Measurements from ENCODE around the gene RING1.

Gene RING1

GRCh38 chr6:33208091-33208967 lies at the start of gene RING1:
RING1 (plus strand) TSS chr6:33208500; CDS start chr6:33208823, 323 bp downstream.
- H3K36me3 ChIP-seq (ENCODE audit: control insufficient read depth in 1 of 2, insufficient read depth in 2 of 2, low read length in 2 of 2): peaks cover 20 to 25% of the 10 kb centered on the region in 2 donors

GRCh38 chr6:33160096-33160495 lies 48.2 kb upstream of the RING1 start:
- no peak overlapping the region for H3K27ac ChIP-seq (ENCODE audit: low read length)
- peaks cover 0 to 8% of the 10 kb centered on the region in 2 donors for H3K4me1 ChIP-seq (ENCODE audit: control insufficient read depth in 1 of 2, insufficient read depth in 2 of 2, low read length in 2 of 2)

More at GRCh38 chr6:33208091-33208967, at the start of gene RING1:
- Histone ChIP-seq H3K27me3 (ENCODE audit: low read depth, low read length) (no peaks in the 10 kb centered on the region), H3K4me3 (ENCODE audit: low read depth in 1 of 2, low read length in 2 of 2) (peak within 1 kb of the TSS; percentile 69 to 86), H3K27ac (ENCODE audit: low read length) (peak within 1 kb of the TSS; percentile 93), H3K4me1 (ENCODE audit: control insufficient read depth in 1 of 2, insufficient read depth in 2 of 2, low read length in 2 of 2) (peaks cover 7 to 38% of the 10 kb centered on the region in 2 donors), H3K9me3 (ENCODE audit: control insufficient read depth in 1 of 2, low read length in 2 of 2) (no peaks in the 10 kb centered on the region)

GRCh38 chr6:33160728-33161344 lies 47.5 kb upstream of the RING1 start:
- no peaks in the 10 kb centered on the region for H3K27me3 ChIP-seq (ENCODE audit: low read depth, low read length)
- H3K4me3 ChIP-seq (ENCODE audit: low read depth in 1 of 2, low read length in 2 of 2): peak overlapping the region; percentile 1 to 60
- H3K9me3 ChIP-seq (ENCODE audit: control insufficient read depth in 1 of 2, low read length in 2 of 2): no peaks in the 10 kb centered on the region
- no peak overlapping the region for H3K27ac ChIP-seq (ENCODE audit: low read length)
- H3K4me1 ChIP-seq (ENCODE audit: control insufficient read depth in 1 of 2, insufficient read depth in 2 of 2, low read length in 2 of 2): peaks cover 0 to 8% of the 10 kb centered on the region in 2 donors
- H3K36me3 ChIP-seq (ENCODE audit: control insufficient read depth in 1 of 2, insufficient read depth in 2 of 2, low read length in 2 of 2): no peaks in the 10 kb centered on the region

More at GRCh38 chr6:33160096-33160495, 48.2 kb upstream of the RING1 start:
- Histone ChIP-seq H3K27me3 (ENCODE audit: low read depth, low read length) (no peaks in the 10 kb centered on the region), H3K9me3 (ENCODE audit: control insufficient read depth in 1 of 2, low read length in 2 of 2) (no peaks in the 10 kb centered on the region), H3K36me3 (ENCODE audit: control insufficient read depth in 1 of 2, insufficient read depth in 2 of 2, low read length in 2 of 2) (no peaks in the 10 kb centered on the region), H3K4me3 (ENCODE audit: low read depth in 1 of 2, low read length in 2 of 2) (no peak overlapping the region)

GRCh38 chr6:33161354-33162331 lies 46.7 kb upstream of the RING1 start:
- Histone ChIP-seq H3K27ac (ENCODE audit: low read length) (no peak overlapping the region), H3K27me3 (ENCODE audit: low read depth, low read length) (no peaks in the 10 kb centered on the region), H3K9me3 (ENCODE audit: control insufficient read depth in 1 of 2, low read length in 2 of 2) (no peaks in the 10 kb centered on the region), H3K36me3 (ENCODE audit: control insufficient read depth in 1 of 2, insufficient read depth in 2 of 2, low read length in 2 of 2) (no peaks in the 10 kb centered on the region), H3K4me1 (ENCODE audit: control insufficient read depth in 1 of 2, insufficient read depth in 2 of 2, low read length in 2 of 2) (peaks cover 0 to 8% of the 10 kb centered on the region in 2 donors), H3K4me3 (ENCODE audit: low read depth in 1 of 2, low read length in 2 of 2) (peak overlapping the region; percentile 1 to 60)

- Histone ChIP-seq H3K4me1 (ENCODE audit: control insufficient read depth in 1 of 2, insufficient read depth in 2 of 2, low read length in 2 of 2) (peaks cover 0 to 8% of the 10 kb centered on the region in 2 donors), H3K36me3 (ENCODE audit: control insufficient read depth in 1 of 2, insufficient read depth in 2 of 2, low read length in 2 of 2) (no peaks in the 10 kb centered on the region), H3K4me3 (ENCODE audit: low read depth in 1 of 2, low read length in 2 of 2) (no peak overlapping the region), H3K27me3 (ENCODE audit: low read depth, low read length) (no peaks in the 10 kb centered on the region), H3K9me3 (ENCODE audit: control insufficient read depth in 1 of 2, low read length in 2 of 2) (no peaks in the 10 kb centered on the region), H3K27ac (ENCODE audit: low read length) (no peak overlapping the region)
Observed at GRCh38 chr6:33163540-33163939, 44.8 kb upstream of the RING1 start.

- no peaks in the 10 kb centered on the region for H3K27me3 ChIP-seq (ENCODE audit: low read depth, low read length)
- no peaks in the 10 kb centered on the region for H3K36me3 ChIP-seq (ENCODE audit: control insufficient read depth in 1 of 2, insufficient read depth in 2 of 2, low read length in 2 of 2)
- no peak overlapping the region for H3K27ac ChIP-seq (ENCODE audit: low read length)
- no peaks in the 10 kb centered on the region for H3K9me3 ChIP-seq (ENCODE audit: control insufficient read depth in 1 of 2, low read length in 2 of 2)
- H3K4me1 ChIP-seq (ENCODE audit: control insufficient read depth in 1 of 2, insufficient read depth in 2 of 2, low read length in 2 of 2): peaks cover 0 to 8% of the 10 kb centered on the region in 2 donors
- H3K4me3 ChIP-seq (ENCODE audit: low read depth in 1 of 2, low read length in 2 of 2): no peak overlapping the region
Observed at GRCh38 chr6:33164176-33164575, 44.1 kb upstream of the RING1 start.

GRCh38 chr6:33164665-33165373 lies 43.5 kb upstream of the RING1 start:
- no peaks in the 10 kb centered on the region for H3K36me3 ChIP-seq (ENCODE audit: control insufficient read depth in 1 of 2, insufficient read depth in 2 of 2, low read length in 2 of 2)
- peaks cover 0 to 8% of the 10 kb centered on the region in 2 donors for H3K4me1 ChIP-seq (ENCODE audit: control insufficient read depth in 1 of 2, insufficient read depth in 2 of 2, low read length in 2 of 2)
- no peak overlapping the region for H3K4me3 ChIP-seq (ENCODE audit: low read depth in 1 of 2, low read length in 2 of 2)
- H3K27ac ChIP-seq (ENCODE audit: low read length): no peak overlapping the region
- no peaks in the 10 kb centered on the region for H3K27me3 ChIP-seq (ENCODE audit: low read depth, low read length)
- no peaks in the 10 kb centered on the region for H3K9me3 ChIP-seq (ENCODE audit: control insufficient read depth in 1 of 2, low read length in 2 of 2)

GRCh38 chr6:33165581-33166258 lies 42.6 kb upstream of the RING1 start:
- Histone ChIP-seq H3K4me1 (ENCODE audit: control insufficient read depth in 1 of 2, insufficient read depth in 2 of 2, low read length in 2 of 2) (peaks cover 0 to 7% of the 10 kb centered on the region in 2 donors), H3K36me3 (ENCODE audit: control insufficient read depth in 1 of 2, insufficient read depth in 2 of 2, low read length in 2 of 2) (no peaks in the 10 kb centered on the region), H3K9me3 (ENCODE audit: control insufficient read depth in 1 of 2, low read length in 2 of 2) (no peaks in the 10 kb centered on the region), H3K27me3 (ENCODE audit: low read depth, low read length) (no peaks in the 10 kb centered on the region), H3K27ac (ENCODE audit: low read length) (no peak overlapping the region), H3K4me3 (ENCODE audit: low read depth in 1 of 2, low read length in 2 of 2) (no peak overlapping the region)

- Histone ChIP-seq H3K4me3 (ENCODE audit: low read depth in 1 of 2, low read length in 2 of 2) (no peak overlapping the region), H3K36me3 (ENCODE audit: control insufficient read depth in 1 of 2, insufficient read depth in 2 of 2, low read length in 2 of 2) (no peaks in the 10 kb centered on the region), H3K27ac (ENCODE audit: low read length) (no peak overlapping the region), H3K9me3 (ENCODE audit: control insufficient read depth in 1 of 2, low read length in 2 of 2) (no peaks in the 10 kb centered on the region), H3K27me3 (ENCODE audit: low read depth, low read length) (no peaks in the 10 kb centered on the region), H3K4me1 (ENCODE audit: control insufficient read depth in 1 of 2, insufficient read depth in 2 of 2, low read length in 2 of 2) (peaks cover 0 to under 1% of the 10 kb centered on the region in 2 donors)
Observed at GRCh38 chr6:33166363-33166762, 41.9 kb upstream of the RING1 start.

- no peaks in the 10 kb centered on the region for H3K27me3 ChIP-seq (ENCODE audit: low read depth, low read length)
- no peaks in the 10 kb centered on the region for H3K9me3 ChIP-seq (ENCODE audit: control insufficient read depth in 1 of 2, low read length in 2 of 2)
- H3K4me3 ChIP-seq (ENCODE audit: low read depth in 1 of 2, low read length in 2 of 2): no peak overlapping the region
- no peak overlapping the region for H3K27ac ChIP-seq (ENCODE audit: low read length)
- no peaks in the 10 kb centered on the region for H3K4me1 ChIP-seq (ENCODE audit: control insufficient read depth in 1 of 2, insufficient read depth in 2 of 2, low read length in 2 of 2)
- no peaks in the 10 kb centered on the region for H3K36me3 ChIP-seq (ENCODE audit: control insufficient read depth in 1 of 2, insufficient read depth in 2 of 2, low read length in 2 of 2)
Observed at GRCh38 chr6:33166811-33167210, 41.5 kb upstream of the RING1 start.
